Measurements from ENCODE around the gene PLA2G7.

DNA sequence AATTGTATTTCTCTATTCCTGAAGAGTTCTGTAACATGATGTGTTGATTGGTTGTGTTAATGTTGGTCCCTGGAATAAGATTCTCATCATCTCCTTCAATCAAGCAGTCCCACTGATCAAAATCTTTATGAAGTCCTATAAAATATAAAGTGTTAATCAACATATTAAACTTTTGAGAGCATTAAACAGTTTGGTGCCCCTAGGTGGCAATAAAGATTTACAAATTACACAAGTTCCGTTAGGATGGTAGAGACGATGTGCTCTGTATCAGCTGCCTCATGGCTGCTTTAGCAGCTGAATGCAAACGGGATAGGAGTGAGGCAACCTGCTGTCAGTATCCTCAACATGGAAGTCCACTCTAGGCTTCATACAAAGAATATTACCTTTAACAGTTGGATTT is 30.6 kb downstream of the PLA2G7 start:
- TF ChIP-seq CTCF (IDR thresholded peaks at IDR 0.05) (peak in 3 of 5 experiments; percentile 20 to 32 (median 24)), POLR2A (IDR thresholded peaks at IDR 0.05) (no peak)

Data from tibial nerve (tissue), 3 donors.